Ovary (tissue), 3 donors: ENCODE data around the gene NAV1.

Source experiments
- EP300 ChIP-seq: sonication (generic); formaldehyde crosslinking; IDR thresholded peaks from one replicate; pipeline ENCODE4 v1.6.1; 2017; ENCODE audit warnings: antibody characterized with exemption
- POLR2A ChIP-seq: fragments of 450-650 bp; IDR thresholded peaks from one replicate; pipeline ENCODE4 v1.6.1; 2017; ENCODE audit warnings: antibody characterized with exemption, mild to moderate bottlenecking, moderate library complexity
- TF ChIP-seq, protein P1 (sequence below), 3 donors: fragments of 450-650 bp in 2 of 3; fragments of 200-600 bp in 1 of 3; IDR thresholded peaks; one replicate each; pipeline versions ENCODE4 v1.5.1 to v1.8.0; 2016 to 2022; ENCODE audit warnings: antibody characterized with exemption in 3 of 3, mild to moderate bottlenecking in 1 of 3
- donor health status: DM: no; HTN: no; CAD: no.

DNA sequence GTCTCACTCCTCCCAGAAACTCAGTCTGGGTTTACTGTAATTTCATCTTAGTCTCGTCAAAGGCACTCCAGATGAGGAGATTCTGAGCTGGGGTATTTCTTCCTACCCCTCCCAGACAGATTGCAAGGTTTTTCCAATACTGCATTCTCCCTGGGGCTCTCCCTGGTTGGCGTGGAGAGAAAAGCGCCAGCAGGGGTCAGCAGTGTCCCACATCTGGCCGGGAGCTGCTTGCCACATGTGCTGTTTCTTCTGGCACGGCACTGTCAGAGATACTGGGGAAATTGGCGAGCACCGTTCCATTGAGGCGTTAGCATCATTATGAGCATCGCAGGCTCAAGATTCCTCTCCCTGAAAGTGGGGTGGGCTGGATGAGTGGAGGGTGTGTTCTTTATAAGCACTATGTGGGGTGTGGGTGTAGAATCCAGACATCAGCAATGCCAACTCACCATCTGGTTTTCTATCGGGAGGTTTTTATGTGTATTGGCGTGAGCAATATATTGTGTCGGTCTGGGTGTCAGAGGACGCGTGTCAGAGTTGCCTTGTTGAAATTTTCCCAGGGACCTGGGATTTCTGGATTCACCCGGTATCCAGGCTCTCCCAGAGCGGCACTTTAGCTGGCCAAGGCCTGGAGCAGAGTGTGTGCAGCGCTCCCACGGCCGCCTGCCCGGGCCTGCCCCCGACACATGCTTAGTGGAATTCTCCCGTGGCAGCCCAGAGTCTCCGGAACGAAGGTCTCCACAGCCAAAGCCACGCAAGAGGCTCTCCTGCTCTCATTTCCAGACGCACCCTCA, 8.0 kb upstream of the NAV1 start:
- TF ChIP-seq, protein P1, sequence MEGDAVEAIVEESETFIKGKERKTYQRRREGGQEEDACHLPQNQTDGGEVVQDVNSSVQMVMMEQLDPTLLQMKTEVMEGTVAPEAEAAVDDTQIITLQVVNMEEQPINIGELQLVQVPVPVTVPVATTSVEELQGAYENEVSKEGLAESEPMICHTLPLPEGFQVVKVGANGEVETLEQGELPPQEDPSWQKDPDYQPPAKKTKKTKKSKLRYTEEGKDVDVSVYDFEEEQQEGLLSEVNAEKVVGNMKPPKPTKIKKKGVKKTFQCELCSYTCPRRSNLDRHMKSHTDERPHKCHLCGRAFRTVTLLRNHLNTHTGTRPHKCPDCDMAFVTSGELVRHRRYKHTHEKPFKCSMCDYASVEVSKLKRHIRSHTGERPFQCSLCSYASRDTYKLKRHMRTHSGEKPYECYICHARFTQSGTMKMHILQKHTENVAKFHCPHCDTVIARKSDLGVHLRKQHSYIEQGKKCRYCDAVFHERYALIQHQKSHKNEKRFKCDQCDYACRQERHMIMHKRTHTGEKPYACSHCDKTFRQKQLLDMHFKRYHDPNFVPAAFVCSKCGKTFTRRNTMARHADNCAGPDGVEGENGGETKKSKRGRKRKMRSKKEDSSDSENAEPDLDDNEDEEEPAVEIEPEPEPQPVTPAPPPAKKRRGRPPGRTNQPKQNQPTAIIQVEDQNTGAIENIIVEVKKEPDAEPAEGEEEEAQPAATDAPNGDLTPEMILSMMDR (IDR thresholded peaks at IDR 0.05): peak; percentile 46 to 70 (median 68)
- TF ChIP-seq POLR2A: no peak
- TF ChIP-seq EP300: no peak
